ENCODE measurements around the gene GEMIN7. TPM values are rescaled to one million over a fixed set of nuclear protein-coding genes. Genes with fewer than 3 reads are reported as not detected.

GEMIN7 gene
- total RNA-seq, 4 donors from 2014 or later = 3.0 to 21.1 (median 15.9) TPM

- H3K4me1 ChIP-seq = peaks cover 21 to 43% (median 35%) of the 10 kb centered on the region in 4 donors
- intact Hi-C loops (cut with DNase I; ENCODE audit: low total_unique reads) (no loop called here), in situ Hi-C loops (cut with MboI; ENCODE audit: low pct_ligation_motif_present in 1 of 4, low pct_unique_long_range_greater_than_20kb in 1 of 4, low sequenced_read_pairs in 3 of 4) (no loop called here)
- H3K27me3 ChIP-seq = no peaks in the 10 kb centered on the region
- H3K27ac ChIP-seq = peak overlapping the region; percentile 89 to 93 (median 91)
- DNase-seq = no peak
- no peaks in the 10 kb centered on the region for H3K9me3 ChIP-seq
- TF ChIP-seq POLR2A (IDR thresholded peaks at IDR 0.05) (no peak), EP300 (IDR thresholded peaks at IDR 0.05; ENCODE audit: low read depth) (no peak), CTCF (IDR thresholded peaks at IDR 0.05) (no peak), POLR2AphosphoS5 (IDR thresholded peaks at IDR 0.05) (no peak)
- peaks cover 0 to 8% (median 0%) of the 10 kb centered on the region in 4 donors for H3K36me3 ChIP-seq
- H3K4me3 ChIP-seq = peak overlapping the region in 3 of 4 donors; percentile 43 to 96 (median 96)
- WGBS, 2 donors (ENCODE audit: low coverage in 1 of 2) = 39% methylated on average over 5 of the region's 5 CpGs; no CpG with 5 or more reads in 1 of the 2 donors
Observed at GRCh38 chr19:45090606-45091005, 11.5 kb downstream of the GEMIN7 start.

- TF ChIP-seq POLR2A (IDR thresholded peaks at IDR 0.05) (peak; percentile 67), CTCF (IDR thresholded peaks at IDR 0.05) (peak in 1 of 5 experiments; percentile 11), POLR2AphosphoS5 (IDR thresholded peaks at IDR 0.05) (peak; percentile 50 to 90 (median 82)), EP300 (IDR thresholded peaks at IDR 0.05; ENCODE audit: low read depth) (no peak)
- H3K27me3 ChIP-seq = no peaks in the 10 kb centered on the region
- peaks cover 0 to 8% (median 0%) of the 10 kb centered on the region in 4 donors for H3K36me3 ChIP-seq
- peaks cover 21 to 50% (median 37%) of the 10 kb centered on the region in 4 donors for H3K4me1 ChIP-seq
- peak overlapping the region; percentile 89 to 93 (median 91) for H3K27ac ChIP-seq
- intact Hi-C loops (cut with DNase I; ENCODE audit: low total_unique reads) (no loop called here), in situ Hi-C loops (cut with MboI; ENCODE audit: low pct_ligation_motif_present in 1 of 4, low pct_unique_long_range_greater_than_20kb in 1 of 4, low sequenced_read_pairs in 3 of 4) (no loop called here)
- peak overlapping the region; percentile 34 to 96 (median 96) for H3K4me3 ChIP-seq
- DNase-seq = peak; percentile 99
- WGBS, 2 donors (ENCODE audit: low coverage in 1 of 2) = 8 to 11% methylated on average over 5 to 64 of the region's 64 CpGs
- no peaks in the 10 kb centered on the region for H3K9me3 ChIP-seq
Observed at GRCh38 chr19:45091031-45091923, 12.2 kb downstream of the GEMIN7 start.

- TF ChIP-seq POLR2AphosphoS5 (IDR thresholded peaks at IDR 0.05) (peak; percentile 39 to 84 (median 62)), EP300 (IDR thresholded peaks at IDR 0.05; ENCODE audit: low read depth) (no peak), CTCF (IDR thresholded peaks at IDR 0.05) (peak; percentile 37 to 60 (median 43)), POLR2A (IDR thresholded peaks at IDR 0.05) (peak; percentile 47)
- intact Hi-C loops (cut with DNase I; ENCODE audit: low total_unique reads) (no loop called here), in situ Hi-C loops (cut with MboI; ENCODE audit: low pct_ligation_motif_present in 1 of 4, low pct_unique_long_range_greater_than_20kb in 1 of 4, low sequenced_read_pairs in 3 of 4) (no loop called here)
- WGBS, 2 donors (ENCODE audit: low coverage in 1 of 2) = 0 to 1% methylated on average over 3 to 47 of the region's 103 CpGs
- Histone ChIP-seq H3K9me3 (no peaks in the 10 kb centered on the region), H3K27ac (peak within 1 kb of the TSS; percentile 89 to 93 (median 91)), H3K27me3 (no peaks in the 10 kb centered on the region), H3K4me1 (peaks cover 26 to 66% (median 41%) of the 10 kb centered on the region in 4 donors), H3K36me3 (peaks cover 0 to 8% (median 0%) of the 10 kb centered on the region in 4 donors), H3K4me3 (peak within 1 kb of the TSS; percentile 93 to 96 (median 96))
- DNase-seq = peak; percentile 95
Observed at GRCh38 chr19:45092747-45093678, 14.0 kb downstream of the GEMIN7 start, which contains the start of gene PPP1R37. TSS of gene PPP1R37 (plus strand) at chr19:45093179. CDS start at chr19:45093326, 147 bp downstream.

All from transverse colon (tissue), 4 donors.